Right renal cortex interstitium (tissue), 3 donors: ENCODE data around the gene PDE4DIP. TPM values are rescaled to one million over a fixed set of nuclear protein-coding genes. Genes with fewer than 3 reads are reported as not detected.
"Not testable (repeated sequence)": the region's sequence is repeated elsewhere in the genome, so short reads cannot be mapped to it uniquely, and the experiment has no call there.

ENCODE experiments used
- DNase-seq, 3 donors: peaks; one replicate each; pipeline ENCODE4 v3.0.0-alpha.2; 2013; ENCODE audit warnings: low read depth in 3 of 3, low spot score in 2 of 3
- polyA plus RNA-seq, 3 donors: library from polyadenylated mRNA; unstranded; fragments of 120-200 nt; gene quantifications; one replicate each; pipeline ENCODE4 v1.2.1, GENCODE V29; 2013; ENCODE audit not compliant: insufficient read length in 3 of 3

The PDE4DIP gene
- polyA plus RNA-seq, 3 donors: 104 to 107 (median 106) TPM

DNA sequence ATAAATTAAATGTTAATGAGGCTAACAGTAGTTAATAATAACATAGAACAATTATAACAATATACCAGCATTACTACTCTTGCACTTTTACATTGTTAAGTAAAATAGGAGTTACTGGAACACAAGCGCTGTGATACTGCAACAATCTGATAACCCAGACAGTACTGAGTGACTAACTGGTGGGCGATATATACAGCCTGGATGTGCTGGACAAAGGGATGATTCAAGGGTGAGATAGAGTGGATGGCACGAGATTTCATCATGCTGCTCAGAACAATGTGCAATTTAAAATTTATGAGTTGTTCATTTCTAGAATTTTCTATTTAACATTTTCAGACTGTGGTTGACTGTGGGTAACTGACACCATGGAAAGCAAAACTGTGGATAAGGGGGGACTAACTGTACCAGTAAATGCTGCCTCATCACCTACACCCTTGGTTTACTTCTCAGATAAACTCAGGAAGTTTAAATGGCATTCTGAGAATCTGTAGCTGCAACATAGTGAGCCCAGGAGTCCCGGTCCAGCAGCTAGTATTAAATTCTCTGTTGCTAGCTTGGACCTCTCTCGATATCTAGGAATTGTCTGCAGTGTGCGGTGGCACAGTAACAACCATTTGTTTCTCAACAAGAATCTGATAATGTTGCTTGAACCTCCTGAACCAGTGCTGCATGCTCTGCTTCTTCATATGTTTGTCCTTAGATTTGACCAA, 24.9 kb downstream of the PDE4DIP start:
- not testable (repeated sequence) for DNase-seq

DNA sequence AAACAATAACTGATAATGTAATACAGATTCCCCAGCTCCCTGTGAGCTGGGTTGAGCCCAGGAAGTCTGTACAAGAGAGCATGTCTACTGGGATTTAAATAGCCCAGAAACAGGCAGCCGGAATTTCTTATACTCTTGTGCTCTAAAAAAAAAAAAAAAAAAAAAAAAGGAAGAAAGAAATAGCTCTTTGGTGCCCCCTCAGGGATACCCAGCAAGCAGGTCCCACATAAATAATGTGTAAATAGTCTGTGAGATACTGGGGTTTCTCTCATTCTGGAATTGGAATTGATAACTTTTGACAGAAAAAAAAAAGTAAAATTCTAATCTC, 25.4 kb downstream of the PDE4DIP start:
- not testable (repeated sequence) for DNase-seq

DNA sequence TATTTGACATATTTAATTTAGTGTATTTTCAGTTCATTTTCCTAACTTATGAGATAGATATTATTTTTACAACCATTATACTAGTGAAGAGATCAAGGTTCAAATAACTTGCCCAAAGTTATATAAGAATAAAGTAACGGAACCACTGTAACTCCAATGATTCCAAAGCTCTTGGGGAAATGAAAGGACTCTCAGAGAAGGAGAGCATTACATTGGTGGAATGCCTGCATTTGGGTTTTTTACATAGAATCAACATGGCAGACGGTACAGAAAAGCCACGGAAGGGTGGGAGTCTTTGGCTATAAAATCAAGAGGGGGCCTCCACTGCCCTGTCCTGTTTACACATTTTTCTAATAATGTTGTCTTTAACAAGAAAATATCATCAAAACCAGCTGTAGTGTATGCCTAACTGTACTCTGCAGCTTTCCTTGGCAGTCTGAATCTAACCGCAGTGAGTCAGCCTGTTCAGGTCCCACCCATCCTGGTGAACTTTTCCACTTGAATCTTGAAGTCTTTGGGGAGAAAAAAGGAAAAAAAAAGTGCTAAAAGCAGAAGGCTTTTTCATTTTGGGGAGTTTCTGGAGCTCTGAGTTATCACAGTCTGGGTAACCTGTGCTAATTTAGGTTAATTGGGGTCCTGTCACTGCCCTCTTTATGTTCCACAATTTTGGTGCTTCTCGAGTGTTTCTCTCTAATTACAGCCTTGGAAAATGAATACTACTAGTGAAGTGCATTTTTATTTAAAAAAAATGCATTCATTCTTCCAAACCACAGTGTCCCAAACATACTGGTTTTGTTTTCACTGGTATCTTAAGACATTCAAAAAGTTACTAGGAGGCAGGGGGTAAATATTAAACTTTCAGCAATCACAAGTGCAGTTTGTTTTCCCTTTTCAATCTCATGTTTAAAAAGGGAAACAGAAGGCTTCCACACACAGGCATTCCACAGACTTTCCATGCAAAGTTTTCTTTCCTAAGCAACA, 30.5 kb downstream of the PDE4DIP start:
- not testable (repeated sequence) for DNase-seq

DNA sequence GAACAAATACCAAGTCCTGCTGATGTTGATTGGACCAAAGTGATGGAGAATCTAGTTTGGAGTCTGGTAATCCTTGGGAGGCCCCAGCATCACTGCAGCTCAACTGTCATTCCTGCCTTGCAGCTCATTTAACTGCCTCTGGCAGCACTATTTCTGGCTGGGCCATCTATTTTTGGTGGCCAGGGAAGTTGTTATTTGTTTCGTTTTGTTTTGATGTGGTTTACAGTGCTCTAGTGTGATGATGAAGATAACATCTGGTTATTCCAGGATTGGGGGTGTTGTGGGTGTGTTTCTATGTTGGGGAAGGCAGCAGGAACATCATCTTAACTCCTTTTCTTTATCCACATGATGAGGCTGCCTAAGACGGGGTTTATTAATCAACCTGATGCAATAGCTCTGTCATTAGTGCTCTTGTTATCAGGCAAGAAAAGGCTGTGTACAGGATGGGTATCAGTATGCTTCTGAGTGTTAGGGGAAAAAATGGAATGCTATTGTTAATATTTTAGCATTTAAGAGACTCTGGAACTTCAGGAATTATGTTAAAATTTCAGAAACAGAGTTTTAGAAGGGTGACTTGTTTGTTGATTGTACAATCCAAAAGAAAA, 35.7 kb downstream of the PDE4DIP start:
- not testable (repeated sequence) for DNase-seq

DNA sequence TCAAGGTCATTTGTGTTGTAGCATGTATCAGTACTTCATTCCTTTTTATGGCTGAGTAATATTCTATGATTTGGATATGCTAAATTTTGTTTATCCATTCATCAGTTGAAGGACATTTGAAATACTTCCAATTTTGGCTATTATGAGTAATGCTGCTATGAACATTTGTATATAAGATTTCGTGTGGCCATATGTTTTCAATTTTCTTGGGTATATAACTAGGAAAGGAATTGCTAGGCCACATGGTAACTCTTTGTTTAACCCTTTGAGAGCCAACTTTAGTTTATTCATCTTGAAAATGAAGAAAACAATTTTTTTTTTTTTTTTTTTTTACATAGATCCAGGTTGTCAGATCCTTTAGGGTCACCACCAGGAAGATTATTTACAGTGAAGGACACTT, 37.0 kb downstream of the PDE4DIP start:
- not testable (repeated sequence) for DNase-seq

DNA sequence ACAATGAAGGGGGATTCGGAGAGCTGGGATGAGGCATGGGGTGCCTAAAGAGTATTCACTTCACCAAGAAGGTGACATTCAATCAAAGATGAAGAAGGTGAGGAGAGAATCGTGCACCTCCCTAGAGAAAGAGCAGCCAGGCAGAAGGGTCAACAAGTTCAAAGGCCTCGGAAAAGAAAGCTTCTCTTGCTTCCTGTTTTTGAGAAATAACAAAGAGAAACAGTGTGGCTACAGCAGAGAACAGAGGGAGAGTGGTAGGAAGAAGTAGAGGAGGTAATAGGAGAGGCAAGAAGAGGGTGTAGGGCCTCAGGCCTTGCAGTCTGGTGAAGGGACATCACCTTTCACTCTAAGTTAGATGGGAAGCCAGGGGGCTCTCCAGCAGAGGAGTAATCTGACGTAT, 41.0 kb downstream of the PDE4DIP start:
- DNase-seq: not testable (repeated sequence)

DNA sequence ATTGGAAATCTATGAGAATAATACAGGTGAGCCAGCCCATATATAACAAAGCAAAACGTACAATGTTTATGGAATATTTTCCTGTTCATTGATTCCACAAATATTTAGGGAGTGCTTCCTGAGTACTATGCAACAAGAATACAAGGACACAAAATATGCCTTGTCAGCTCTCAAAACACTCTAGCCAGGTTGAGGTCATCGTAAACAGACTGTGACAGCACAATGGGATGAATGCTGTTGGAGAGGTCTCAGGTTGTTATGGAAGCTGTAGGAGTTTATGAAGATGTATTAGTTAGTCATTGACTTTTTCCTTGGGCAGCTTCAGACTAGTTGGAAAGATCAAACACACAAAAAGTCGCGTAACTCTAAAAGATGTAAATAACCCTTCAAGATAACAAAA, 42.1 kb downstream of the PDE4DIP start:
- DNase-seq: not testable (repeated sequence)

DNA sequence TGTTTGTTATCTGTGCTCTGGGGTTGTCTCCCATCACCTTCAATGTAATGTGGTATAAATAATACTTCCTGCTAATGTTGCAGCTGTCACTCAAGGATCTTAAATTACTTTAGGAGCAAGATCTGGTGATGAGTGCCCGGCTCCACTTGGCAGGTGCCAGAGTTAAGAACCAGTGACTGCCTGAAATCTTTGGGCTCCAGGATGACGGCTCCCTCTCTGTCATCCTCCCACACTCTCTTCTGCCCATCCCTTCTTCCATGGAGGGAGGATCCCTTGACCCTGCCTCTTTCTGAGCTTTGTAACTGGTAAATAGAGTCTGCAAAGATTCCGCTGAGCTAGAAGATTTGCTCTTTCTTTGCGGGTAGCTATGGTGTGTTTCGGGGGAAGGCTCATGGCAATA, 44.4 kb downstream of the PDE4DIP start:
- DNase-seq: not testable (repeated sequence)

DNA sequence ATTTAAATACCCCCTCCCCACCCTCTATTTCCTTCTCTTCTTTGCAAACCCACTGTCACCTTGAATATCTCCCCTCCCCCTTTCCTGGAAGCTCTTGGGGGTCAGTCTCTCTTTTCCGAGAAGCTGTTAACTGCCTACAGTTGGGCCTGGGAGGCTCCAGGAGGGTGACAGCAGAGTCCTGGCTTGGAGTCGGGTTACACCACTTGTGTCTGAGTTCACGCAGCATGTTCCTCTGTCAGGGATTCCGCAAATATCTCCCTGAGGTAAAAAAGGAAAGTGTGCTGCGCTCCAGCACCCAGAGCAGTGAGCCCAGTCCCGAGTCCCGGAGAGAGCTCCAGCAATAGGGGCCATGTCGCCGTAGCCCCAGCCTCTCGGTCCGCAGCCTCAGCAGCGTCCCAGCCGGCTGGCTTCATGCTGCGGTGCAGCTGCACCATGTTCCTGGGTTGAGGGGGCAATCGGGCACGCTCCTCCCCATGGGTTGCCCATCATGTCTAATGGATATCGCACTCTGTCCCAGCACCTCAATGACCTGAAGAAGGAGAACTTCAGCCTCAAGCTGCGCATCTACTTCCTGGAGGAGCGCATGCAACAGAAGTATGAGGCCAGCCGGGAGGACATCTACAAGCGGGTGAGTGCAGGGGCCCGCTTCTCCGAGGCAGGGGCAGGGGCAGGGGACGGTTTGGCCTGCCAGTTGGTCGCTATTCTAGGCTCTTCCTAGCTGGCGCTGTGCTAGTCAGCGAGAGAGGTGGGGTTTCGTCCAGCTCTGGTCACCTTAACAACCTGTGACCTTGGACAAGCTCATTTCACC, 45.2 kb downstream of the PDE4DIP start:
- not testable (repeated sequence) for DNase-seq

DNA sequence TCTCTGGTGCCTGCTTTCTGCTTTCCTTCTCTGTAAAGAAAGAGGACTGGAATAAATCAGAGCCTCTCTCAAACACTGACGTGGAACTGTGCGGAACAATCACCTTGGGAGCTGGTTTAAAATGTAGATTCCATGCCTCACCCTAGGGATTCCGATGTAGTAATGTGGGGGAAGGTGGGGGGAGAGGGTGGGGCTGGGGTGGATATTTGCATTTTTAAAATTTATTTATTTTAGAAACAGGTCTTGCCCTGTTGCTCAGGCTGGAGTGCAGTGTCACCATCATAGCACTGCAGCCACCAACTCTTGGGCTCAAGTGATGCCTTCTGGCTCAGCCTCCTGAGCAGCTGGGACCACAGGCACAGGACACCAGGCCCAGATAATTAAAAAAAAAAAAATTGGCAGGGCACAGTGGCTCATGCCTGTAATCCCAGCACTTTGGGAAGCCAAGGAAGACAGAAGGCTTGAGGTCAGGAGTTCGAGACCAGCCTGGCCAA, 45.9 kb downstream of the PDE4DIP start:
- not testable (repeated sequence) for DNase-seq

DNA sequence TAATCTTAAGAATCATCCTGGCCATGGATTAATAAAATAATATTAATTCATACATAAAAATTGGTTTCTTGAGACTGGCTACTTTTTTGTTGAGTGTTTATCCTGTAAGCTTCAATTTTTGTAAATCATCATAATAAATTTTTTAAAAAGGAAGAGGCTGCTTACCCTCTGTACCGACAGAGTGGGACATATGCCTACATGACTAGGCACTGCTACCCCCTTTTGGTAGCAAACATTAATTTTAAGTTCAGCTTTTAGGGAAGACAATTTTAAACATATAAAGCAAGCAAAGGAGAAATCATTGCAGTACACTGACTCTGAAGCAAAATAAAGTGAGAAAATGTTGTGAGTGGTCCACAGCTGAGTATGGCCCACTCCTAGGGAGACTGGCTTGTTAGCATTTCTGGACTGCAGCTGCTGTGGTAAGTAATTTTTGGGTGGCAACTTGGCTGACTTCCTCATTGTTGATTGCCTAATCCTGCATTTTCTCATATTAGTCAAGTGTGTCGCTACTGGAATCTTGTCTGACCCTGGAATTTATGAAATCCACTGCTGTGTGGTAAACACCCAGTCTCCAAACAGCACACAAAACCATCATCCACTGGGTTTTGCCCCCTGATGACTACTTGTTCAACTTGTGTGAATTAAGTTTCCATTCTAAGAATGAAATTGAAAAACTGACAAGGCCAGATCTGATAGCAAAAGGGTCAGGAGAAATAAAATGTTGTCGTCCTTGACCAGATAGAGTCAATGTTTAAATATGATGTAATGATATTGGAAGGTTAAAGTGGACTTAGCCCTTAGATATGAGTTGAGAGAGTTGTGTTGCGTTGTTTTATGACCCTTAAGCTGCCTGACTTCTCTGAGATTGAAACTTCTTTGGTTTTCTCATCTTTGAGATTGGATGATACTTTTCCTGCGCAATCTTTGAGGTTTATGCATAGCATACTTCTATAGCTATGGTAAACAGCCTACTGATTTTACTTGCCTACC, 50.4 kb downstream of the PDE4DIP start:
- DNase-seq: not testable (repeated sequence)

DNA sequence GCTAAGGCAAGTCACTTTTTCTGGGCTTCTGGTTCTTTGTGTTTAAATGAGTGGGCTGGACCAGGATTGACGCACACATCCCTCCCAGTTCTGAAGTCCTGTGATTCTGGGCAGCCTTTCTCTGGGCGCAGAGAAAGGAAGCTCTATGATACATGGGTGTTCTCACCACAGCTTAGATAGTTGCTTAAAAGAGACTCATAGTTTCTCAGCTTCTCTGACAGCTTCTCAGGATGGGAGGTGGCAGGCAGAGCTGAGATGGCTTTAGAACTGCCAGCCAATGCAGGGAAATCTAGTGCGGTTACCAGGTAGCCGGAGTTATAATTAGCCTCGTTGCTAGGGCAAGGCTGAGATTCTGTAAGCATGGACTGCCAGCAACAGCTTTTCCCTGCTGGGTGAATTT, 55.8 kb downstream of the PDE4DIP start:
- not testable (repeated sequence) for DNase-seq

DNA sequence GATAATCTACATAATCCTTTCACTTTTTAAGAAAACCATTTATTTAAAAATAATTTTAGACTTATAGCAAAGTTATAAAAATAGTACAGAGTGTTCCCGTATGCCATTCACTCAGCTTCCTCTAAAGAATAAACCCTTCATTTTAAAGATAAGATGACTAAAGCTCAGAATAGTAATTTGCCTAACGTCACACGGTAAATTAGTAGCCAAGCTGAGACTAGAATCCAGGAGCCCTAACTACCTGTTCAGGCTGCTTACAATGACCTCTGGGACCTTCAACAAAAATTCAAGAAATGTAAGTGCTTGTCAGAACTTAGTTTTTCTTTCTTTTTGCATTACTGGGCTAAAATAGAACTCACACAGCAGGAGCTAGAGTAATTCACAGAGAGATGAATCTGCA, 56.5 kb downstream of the PDE4DIP start:
- DNase-seq: not testable (repeated sequence)

DNA sequence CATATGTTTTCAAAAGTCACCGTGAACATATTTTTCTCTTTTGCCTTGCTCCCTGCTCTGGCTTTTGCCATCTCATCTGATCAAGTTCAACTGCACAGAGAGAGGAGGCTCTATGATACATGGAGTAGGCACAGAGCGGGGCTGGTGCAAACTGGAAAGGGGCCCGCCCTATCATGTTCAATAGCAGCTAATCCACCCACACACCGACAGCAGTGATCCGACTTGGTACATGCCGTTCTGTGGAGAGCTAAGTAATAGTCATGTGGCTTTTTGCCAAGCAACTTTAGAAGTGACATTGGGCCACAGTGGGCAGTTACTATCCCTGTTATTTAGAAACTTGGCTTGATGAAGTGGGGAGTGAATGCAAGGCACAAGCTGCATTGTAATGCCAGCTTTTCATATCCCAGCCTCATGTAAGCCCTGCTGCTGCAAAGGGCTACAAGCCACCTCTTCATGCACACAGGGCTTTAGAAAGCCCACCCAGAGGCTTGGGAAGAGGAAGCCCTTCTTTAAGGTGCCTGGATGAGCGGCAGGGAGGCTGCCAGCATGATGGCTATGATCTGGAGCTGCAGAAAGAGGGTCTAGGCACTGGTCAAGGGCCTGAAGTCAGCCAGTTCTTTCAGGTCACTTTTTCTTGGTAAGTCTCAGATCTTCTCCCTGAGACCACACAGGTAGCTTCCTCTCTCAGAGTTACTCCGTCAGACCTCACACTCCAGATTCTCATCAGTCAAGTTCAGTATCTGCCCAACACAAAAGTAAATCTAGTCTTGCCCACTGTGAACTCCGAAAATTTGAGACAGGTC, 57.1 kb downstream of the PDE4DIP start:
- not testable (repeated sequence) for DNase-seq

DNA sequence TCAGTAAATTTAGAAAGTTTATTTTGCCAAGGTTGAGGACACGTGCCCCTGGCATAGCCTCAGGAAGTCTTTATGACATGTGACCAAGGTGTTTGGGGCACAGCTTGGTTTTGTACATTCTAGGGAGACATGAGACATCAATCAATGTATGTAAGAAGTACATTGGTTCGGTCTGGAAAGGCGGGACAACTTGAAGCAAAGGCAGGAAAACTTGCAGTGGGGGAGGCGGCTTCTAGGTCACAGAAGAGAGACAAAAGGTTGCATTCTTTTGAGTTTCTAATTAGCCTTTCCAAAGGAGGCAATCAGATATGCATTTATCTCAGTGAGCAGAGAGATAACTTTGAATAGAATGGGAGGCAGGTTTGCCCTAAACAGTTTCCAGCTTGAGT, 57.7 kb downstream of the PDE4DIP start:
- not testable (repeated sequence) for DNase-seq

DNA sequence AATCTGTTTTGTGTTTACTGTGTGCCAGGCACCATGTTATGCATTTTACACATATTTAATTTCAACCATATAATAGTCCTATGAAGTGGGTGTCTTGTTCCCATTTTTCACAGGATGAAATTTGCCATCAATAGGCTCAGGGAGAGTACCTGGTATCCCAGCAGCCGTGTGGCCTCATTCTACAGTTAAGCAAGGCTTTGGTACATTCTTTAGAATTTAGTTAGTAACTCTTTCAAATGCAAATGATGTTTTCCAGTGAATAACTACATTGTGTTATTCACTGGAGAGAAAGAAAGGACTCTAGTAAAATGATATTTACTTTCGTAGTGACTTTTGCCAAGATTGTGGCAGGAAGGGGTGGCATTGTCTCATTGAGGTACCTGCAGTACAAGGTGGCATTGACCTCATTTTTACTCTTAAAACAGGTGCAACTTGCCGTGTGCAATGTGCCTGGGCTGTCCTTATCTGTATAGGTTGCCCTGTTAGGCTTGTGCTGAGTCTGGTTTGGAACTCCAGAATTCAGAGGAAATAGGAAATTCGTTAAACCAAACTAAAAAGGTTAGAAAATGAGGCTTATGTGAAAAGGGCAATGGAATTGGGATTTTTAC, 65.1 kb downstream of the PDE4DIP start:
- DNase-seq: not testable (repeated sequence)

DNA sequence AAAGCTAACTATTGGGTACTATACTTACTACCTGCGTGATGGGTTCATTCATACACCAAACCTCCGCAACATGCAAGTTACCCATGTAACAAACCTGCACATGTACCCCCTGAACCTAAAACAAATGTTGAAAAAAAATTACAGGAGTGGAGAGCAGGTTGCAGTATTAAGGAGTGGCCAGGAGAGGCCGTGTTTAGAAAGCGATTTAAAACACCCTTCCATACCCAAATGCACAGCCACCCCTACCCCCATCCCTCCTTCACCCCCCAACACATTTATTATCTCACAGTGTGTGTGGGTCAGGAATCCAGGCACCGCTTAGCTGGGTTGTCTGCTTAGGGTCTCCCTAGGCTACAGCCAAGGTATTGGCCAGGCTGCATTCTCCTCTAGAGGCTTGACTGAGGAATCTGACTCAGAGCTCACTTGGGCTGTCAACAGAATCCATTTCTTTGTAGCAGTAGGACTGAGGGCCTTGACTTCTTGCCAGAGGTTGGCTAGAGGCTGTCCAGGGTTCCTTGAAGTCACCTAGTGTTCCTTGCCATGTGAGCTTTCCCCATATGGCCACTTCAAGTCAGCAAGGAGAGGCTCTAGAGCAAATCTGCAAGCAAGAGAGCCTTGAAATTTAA, 67.2 kb downstream of the PDE4DIP start:
- not testable (repeated sequence) for DNase-seq
